Mesodermal cell (in vitro differentiated cells): ENCODE measurements around the gene KNDC1.

ENCODE experiments used
- H3K27ac ChIP-seq: 2 replicates; pipeline ENCODE4 v1.7.0; 2013; ENCODE audit warnings: mild to moderate bottlenecking, low read depth, low read length, moderate library complexity; ENCODE audit not compliant: severe bottlenecking
- H3K36me3 ChIP-seq: 2 replicates; pipeline ENCODE4 v1.7.1; 2013; ENCODE audit warnings: mild to moderate bottlenecking, low read length, moderate library complexity; ENCODE audit not compliant: control insufficient read depth, insufficient read depth
- H3K4me1 ChIP-seq: one replicate; pipeline ENCODE4 v1.7.1; 2013; ENCODE audit warnings: mild to moderate bottlenecking, low read length; ENCODE audit not compliant: insufficient read depth, control insufficient read depth, poor library complexity, severe bottlenecking
- H3K4me3 ChIP-seq: 2 replicates; pipeline ENCODE4 v1.7.0; 2013; ENCODE audit warnings: low read length, control low read depth, mild to moderate bottlenecking; ENCODE audit not compliant: insufficient read depth, poor library complexity, severe bottlenecking; ENCODE audit errors: extremely low read depth
- H3K9me3 ChIP-seq: 2 replicates; pipeline ENCODE4 v1.7.1; 2013; ENCODE audit warnings: mild to moderate bottlenecking, low read length, moderate library complexity; ENCODE audit not compliant: control insufficient read depth
- WGBS, 2 experiments: methylation state at CpG; one replicate each; pipeline ENCODE4 v1.1.5; 2013; ENCODE audit warnings: missing lambda C conversion rate in 2 of 2; ENCODE audit not compliant: insufficient coverage in 2 of 2; 5-methylcytosine and 5-hydroxymethylcytosine counted together

The KNDC1 gene

GRCh38 chr10:133242611-133243356, 82.8 kb downstream of the KNDC1 start:
- Histone ChIP-seq H3K9me3 (no peaks in the 10 kb centered on the region), H3K4me3 (no peak overlapping the region), H3K27ac (no peak overlapping the region), H3K36me3 (no peaks in the 10 kb centered on the region), H3K4me1 (peaks cover 12% of the 10 kb centered on the region)
- 92 to 93% methylated on average over 26 to 27 of the region's 27 CpGs for WGBS, 2 experiments

DNA sequence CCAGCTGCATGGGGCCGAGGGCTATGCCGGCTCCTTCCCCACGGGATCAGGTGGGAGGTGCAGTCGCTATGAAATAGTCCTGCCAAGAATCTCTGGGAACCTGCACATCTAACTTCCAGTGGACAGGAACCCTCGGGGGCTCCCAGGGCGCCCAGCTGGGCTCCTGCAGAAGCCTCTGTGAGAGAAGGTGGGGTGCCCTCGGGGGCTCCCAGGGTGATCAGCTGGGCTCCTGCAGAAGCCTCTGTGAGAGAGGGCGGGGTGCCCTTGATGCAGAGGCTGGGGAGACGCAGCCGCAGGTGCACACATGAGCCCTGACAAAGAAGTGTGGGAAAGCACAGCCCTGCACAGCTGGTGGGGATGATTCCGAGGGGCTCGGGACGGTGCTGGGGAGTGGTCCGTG, 83.6 kb downstream of the KNDC1 start:
- H3K36me3 ChIP-seq, result no peaks in the 10 kb centered on the region
- H3K27ac ChIP-seq, result no peak overlapping the region
- H3K4me3 ChIP-seq, result no peak overlapping the region
- H3K9me3 ChIP-seq, result no peaks in the 10 kb centered on the region
- 91 to 93% methylated on average over 12 to 14 of the region's 14 CpGs for WGBS, 2 experiments
- H3K4me1 ChIP-seq, result peaks cover 9% of the 10 kb centered on the region

- 74 to 76% methylated on average over 20 to 25 of the region's 33 CpGs for WGBS, 2 experiments
- no peak overlapping the region for H3K4me3 ChIP-seq
These were observed 85.6 kb downstream of the KNDC1 start for GRCh38 chr10:133245439-133246235.

GRCh38 chr10:133246236-133246626, 86.2 kb downstream of the KNDC1 start:
- Histone ChIP-seq H3K36me3 (no peaks in the 10 kb centered on the region), H3K27ac (no peak overlapping the region), H3K4me3 (no peak overlapping the region), H3K4me1 (peaks cover 9% of the 10 kb centered on the region), H3K9me3 (no peaks in the 10 kb centered on the region)
- WGBS, 2 experiments, result 82 to 87% methylated on average over 6 to 12 of the region's 12 CpGs

More at GRCh38 chr10:133245439-133246235, 85.6 kb downstream of the KNDC1 start:
- no peak overlapping the region for H3K27ac ChIP-seq
- H3K9me3 ChIP-seq, result no peaks in the 10 kb centered on the region
- H3K4me1 ChIP-seq, result peaks cover 9% of the 10 kb centered on the region
- H3K36me3 ChIP-seq, result no peaks in the 10 kb centered on the region

DNA sequence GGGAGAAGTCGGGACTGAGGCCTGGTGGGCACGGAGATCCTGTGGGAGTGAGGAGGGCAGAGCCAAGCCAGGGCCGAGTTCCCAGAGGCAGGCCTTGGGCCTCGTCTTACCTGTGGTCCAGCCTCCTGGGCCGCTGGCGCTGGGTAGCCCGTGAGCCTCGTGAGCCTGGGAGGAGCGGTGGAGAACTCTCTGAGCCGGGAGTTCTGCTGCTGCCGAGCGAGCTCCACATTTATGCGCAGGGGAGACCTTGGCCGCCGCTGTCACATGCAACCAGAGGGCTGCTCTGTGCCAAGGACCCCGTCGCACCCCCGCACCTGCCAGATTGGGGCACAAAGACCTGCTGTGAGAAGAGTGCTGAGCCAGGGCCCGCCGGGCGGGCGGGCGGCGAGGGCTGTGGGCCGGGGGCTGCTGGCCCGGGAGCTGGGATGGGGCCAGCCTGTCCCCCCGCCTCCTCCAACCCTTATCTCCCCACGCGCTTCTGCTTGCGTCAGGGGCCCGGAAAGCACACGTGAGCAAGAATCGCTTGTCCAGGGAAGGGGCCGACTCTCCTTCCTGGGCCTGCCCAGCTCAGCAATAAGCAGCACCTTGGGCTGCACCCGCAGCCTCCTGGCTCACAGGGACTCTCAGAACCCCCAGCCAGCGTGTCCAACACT, 87.8 kb downstream of the KNDC1 start:
- H3K36me3 ChIP-seq, result no peaks in the 10 kb centered on the region
- H3K4me3 ChIP-seq, result no peak overlapping the region
- H3K27ac ChIP-seq, result no peak overlapping the region
- H3K4me1 ChIP-seq, result peaks cover 9% of the 10 kb centered on the region
- no peaks in the 10 kb centered on the region for H3K9me3 ChIP-seq
- WGBS, 2 experiments, result 85 to 89% methylated on average over 31 to 33 of the region's 36 CpGs

- H3K27ac ChIP-seq, result no peak overlapping the region
- H3K4me1 ChIP-seq, result peaks cover 9% of the 10 kb centered on the region
- no peaks in the 10 kb centered on the region for H3K9me3 ChIP-seq
- H3K4me3 ChIP-seq, result no peak overlapping the region
- no peaks in the 10 kb centered on the region for H3K36me3 ChIP-seq
- WGBS, 2 experiments, result 96 to 99% methylated on average over 11 to 12 of the region's 12 CpGs
These were observed 88.3 kb downstream of the KNDC1 start for GRCh38 chr10:133248334-133248715.

DNA sequence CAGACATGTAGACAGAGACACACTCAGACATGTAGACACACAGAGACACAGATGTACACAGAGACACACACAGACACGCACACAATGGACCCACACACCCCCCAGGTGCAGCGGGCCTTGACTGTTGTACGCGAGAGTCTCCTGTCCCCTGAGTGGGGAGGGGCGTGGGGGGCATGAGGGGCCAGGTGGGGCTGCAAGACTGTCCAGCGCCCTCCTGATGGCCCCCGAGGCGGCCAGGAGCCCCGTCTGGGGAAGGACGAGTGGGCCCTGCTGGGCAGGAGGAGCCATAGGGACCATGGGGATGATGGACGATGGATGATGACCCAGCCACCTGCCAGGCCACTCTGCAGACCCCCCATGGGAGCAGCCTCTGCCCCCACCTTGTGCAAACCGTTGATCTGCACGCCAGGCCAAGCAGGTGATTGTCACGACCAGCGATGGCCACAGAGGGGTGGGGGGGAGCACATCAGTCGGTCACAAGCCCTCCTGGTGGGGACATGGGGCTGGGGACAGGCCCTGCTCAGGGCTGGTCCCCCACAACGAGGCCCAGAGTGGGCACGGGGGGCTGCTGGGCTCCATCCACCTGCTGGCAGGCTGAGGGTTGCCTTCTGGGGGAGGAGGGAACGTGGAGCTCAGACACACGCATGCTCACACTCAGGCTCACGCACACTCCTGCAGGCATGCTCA, 89.2 kb downstream of the KNDC1 start:
- Histone ChIP-seq H3K4me3 (no peak overlapping the region), H3K9me3 (no peaks in the 10 kb centered on the region), H3K27ac (no peak overlapping the region), H3K4me1 (peaks cover 9% of the 10 kb centered on the region), H3K36me3 (no peaks in the 10 kb centered on the region)
- WGBS, 2 experiments, result 66 to 76% methylated on average over 12 to 17 of the region's 21 CpGs

DNA sequence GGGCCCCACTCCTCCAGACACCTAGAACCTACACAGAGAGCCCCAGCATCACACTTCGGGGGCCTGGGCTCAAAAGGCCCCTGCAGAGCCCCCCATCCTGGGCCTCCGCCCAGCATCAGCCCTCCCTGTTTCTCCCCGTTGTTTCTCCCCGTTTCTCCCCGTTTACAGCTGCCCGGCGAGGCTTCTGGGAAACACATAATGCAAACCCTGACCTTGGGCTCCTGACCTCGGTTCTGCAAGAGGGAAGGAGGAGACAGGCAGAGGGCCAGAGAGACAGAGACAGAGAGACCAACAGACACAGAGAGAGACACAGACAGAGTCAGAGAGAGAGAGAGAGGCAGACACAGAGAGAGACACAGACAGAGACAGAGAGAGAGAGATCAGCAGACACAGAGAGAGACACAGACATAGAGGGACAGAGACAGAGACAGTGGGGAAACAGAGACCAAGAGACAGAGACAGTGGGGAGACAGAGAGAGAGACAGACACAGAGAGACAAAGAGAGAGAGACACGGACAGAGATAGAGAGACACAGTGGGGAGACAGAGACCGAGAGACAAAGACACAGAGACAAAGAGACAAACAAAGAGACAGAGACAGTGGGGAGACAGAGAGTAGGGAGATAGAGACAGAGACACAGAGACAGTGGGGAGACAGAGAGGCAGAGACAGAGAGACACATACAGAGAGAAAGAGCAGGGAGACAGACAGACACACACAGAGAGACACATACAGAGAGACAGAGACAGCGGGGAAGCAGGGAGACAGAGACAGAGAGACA, 90.1 kb downstream of the KNDC1 start:
- Histone ChIP-seq H3K9me3 (no peaks in the 10 kb centered on the region), H3K36me3 (no peaks in the 10 kb centered on the region), H3K27ac (no peak overlapping the region), H3K4me3 (no peak overlapping the region), H3K4me1 (peaks cover 9% of the 10 kb centered on the region)
- WGBS, 2 experiments, result 72 to 82% methylated on average over 5 to 9 of the region's 11 CpGs

DNA sequence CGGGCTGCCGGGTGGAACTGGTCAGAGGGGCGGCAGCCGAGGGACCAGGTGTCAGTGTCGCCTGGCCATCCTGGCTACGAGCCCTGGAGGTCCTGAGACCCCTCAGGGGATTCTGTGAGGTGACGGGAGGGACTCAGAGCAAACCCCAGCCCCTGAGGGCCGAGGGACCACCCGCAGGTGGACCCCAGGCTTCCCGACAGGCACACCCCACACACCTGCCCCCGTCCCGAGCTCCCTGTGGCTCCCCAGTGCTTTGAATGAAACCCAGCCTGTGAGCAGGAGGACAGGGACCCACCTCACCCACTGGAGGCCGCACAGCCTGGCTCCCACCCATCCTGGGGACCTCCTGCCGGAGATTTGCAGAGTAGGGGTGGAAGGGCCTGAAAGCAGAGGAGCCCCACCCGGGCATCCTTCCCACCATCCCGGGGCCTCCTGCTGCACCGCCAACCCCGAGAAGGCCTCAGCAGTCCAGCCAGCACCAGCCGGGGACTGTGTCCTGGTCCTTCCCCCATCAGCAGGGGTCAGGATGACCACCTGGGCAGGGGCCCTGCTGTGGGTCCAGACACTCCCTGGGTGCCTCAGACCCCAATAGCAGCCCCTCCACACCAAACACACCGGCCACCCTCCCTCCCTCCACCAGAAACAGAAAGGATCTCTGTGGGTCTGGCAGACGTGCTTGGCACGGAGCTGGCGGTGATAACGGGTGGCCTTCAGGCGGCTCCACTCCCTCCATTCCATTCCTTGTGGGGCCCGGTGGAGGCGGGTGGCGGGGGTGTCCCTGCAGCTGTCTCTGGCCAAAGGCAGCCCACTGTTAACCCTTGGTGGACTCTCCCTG, 91.6 kb downstream of the KNDC1 start:
- H3K4me3 ChIP-seq, result no peak overlapping the region
- H3K4me1 ChIP-seq, result no peaks in the 10 kb centered on the region
- 80 to 83% methylated on average over 18 of the region's 28 CpGs for WGBS, 2 experiments
- no peaks in the 10 kb centered on the region for H3K9me3 ChIP-seq
- no peak overlapping the region for H3K27ac ChIP-seq
- H3K36me3 ChIP-seq, result no peaks in the 10 kb centered on the region
